ENCODE measurements around the gene SALL2. TPM values are rescaled to one million over a fixed set of nuclear protein-coding genes. Genes with fewer than 3 reads are reported as not detected.

The SALL2 gene
- total RNA-seq, 1 experiment from 2014 or later, result 1.5 TPM

DNA sequence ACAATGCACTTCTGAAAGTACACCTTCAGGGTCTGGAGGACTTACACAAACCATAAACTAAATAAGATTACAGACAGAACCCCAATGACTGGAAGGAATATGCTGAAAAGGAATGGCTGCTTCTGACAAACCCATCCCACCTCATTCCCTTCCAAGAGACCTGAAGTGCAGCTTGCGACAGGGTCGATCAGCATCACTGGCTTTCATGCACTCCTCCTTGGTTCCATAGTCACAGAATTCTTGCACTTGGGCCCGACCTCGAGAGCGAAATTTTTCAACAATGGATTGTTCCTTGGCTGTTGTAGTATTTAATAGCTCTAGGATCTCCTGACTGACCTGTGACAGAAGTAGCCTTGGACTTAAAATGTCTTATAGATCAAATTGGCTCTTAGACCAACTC lies 24.6 kb downstream of the SALL2 start:
- no peaks in the 10 kb centered on the region for H3K27me3 ChIP-seq (ENCODE audit: control insufficient read depth, insufficient read depth, low read length)
- in situ Hi-C loops (cut with HindIII; ENCODE audit: low pct_unique_long_range_greater_than_20kb, low sequenced_read_pairs), result no loop called here
- DNase-seq (ENCODE audit: low read depth, low spot score) (no peak), ATAC-seq (no peak)
- CTCF ChIA-PET, result no interaction called here
- peaks cover 23% of the 10 kb centered on the region for H3K36me3 ChIP-seq (ENCODE audit: control insufficient read depth, insufficient read depth, low read length)
- H3K4me1 ChIP-seq (ENCODE audit: control insufficient read depth, insufficient read depth, low read length), result no peaks in the 10 kb centered on the region
- intact Hi-C loops (cut with micrococcal nuclease; ENCODE audit: unreplicated experiment), result no loop called here
- BruUV-seq (replicated peaks), result no TSS peak
- TF ChIP-seq TCF7L2 (IDR thresholded peaks at IDR 0.05; ENCODE audit: low read depth, low read length), result no peak
- TF ChIP-seq, protein P1, sequence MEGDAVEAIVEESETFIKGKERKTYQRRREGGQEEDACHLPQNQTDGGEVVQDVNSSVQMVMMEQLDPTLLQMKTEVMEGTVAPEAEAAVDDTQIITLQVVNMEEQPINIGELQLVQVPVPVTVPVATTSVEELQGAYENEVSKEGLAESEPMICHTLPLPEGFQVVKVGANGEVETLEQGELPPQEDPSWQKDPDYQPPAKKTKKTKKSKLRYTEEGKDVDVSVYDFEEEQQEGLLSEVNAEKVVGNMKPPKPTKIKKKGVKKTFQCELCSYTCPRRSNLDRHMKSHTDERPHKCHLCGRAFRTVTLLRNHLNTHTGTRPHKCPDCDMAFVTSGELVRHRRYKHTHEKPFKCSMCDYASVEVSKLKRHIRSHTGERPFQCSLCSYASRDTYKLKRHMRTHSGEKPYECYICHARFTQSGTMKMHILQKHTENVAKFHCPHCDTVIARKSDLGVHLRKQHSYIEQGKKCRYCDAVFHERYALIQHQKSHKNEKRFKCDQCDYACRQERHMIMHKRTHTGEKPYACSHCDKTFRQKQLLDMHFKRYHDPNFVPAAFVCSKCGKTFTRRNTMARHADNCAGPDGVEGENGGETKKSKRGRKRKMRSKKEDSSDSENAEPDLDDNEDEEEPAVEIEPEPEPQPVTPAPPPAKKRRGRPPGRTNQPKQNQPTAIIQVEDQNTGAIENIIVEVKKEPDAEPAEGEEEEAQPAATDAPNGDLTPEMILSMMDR (IDR thresholded peaks at IDR 0.05), result no peak
- TF ChIP-seq, protein P2, sequence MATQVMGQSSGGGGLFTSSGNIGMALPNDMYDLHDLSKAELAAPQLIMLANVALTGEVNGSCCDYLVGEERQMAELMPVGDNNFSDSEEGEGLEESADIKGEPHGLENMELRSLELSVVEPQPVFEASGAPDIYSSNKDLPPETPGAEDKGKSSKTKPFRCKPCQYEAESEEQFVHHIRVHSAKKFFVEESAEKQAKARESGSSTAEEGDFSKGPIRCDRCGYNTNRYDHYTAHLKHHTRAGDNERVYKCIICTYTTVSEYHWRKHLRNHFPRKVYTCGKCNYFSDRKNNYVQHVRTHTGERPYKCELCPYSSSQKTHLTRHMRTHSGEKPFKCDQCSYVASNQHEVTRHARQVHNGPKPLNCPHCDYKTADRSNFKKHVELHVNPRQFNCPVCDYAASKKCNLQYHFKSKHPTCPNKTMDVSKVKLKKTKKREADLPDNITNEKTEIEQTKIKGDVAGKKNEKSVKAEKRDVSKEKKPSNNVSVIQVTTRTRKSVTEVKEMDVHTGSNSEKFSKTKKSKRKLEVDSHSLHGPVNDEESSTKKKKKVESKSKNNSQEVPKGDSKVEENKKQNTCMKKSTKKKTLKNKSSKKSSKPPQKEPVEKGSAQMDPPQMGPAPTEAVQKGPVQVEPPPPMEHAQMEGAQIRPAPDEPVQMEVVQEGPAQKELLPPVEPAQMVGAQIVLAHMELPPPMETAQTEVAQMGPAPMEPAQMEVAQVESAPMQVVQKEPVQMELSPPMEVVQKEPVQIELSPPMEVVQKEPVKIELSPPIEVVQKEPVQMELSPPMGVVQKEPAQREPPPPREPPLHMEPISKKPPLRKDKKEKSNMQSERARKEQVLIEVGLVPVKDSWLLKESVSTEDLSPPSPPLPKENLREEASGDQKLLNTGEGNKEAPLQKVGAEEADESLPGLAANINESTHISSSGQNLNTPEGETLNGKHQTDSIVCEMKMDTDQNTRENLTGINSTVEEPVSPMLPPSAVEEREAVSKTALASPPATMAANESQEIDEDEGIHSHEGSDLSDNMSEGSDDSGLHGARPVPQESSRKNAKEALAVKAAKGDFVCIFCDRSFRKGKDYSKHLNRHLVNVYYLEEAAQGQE (IDR thresholded peaks at IDR 0.05; ENCODE audit: insufficient read depth in 1 of 2, low read depth in 2 of 2, low read length in 1 of 2), result no peak
- no peak for TF ChIP-seq SIN3A (IDR thresholded peaks at IDR 0.05; ENCODE audit: borderline replicate concordance, insufficient read depth, low read depth, low read length)
- no peak for TF ChIP-seq POLR2AphosphoS5 (IDR thresholded peaks at IDR 0.05; ENCODE audit: low read depth, low read length)
- no peak overlapping the region for H3K4me3 ChIP-seq (ENCODE audit: low read depth in 2 of 2, low read length in 2 of 2)
- no peak overlapping the region for H3K27ac ChIP-seq (ENCODE audit: low read length)
- no peaks in the 10 kb centered on the region for H3K9me3 ChIP-seq (ENCODE audit: control insufficient read depth, insufficient read depth, low read depth, low read length)
- POLR2A ChIA-PET, result interaction anchor here (0.7 kb wide), 1 partner anchor 10 kb away, joined by 12 read pairs; no protein-coding TSS in a partner anchor

DNA sequence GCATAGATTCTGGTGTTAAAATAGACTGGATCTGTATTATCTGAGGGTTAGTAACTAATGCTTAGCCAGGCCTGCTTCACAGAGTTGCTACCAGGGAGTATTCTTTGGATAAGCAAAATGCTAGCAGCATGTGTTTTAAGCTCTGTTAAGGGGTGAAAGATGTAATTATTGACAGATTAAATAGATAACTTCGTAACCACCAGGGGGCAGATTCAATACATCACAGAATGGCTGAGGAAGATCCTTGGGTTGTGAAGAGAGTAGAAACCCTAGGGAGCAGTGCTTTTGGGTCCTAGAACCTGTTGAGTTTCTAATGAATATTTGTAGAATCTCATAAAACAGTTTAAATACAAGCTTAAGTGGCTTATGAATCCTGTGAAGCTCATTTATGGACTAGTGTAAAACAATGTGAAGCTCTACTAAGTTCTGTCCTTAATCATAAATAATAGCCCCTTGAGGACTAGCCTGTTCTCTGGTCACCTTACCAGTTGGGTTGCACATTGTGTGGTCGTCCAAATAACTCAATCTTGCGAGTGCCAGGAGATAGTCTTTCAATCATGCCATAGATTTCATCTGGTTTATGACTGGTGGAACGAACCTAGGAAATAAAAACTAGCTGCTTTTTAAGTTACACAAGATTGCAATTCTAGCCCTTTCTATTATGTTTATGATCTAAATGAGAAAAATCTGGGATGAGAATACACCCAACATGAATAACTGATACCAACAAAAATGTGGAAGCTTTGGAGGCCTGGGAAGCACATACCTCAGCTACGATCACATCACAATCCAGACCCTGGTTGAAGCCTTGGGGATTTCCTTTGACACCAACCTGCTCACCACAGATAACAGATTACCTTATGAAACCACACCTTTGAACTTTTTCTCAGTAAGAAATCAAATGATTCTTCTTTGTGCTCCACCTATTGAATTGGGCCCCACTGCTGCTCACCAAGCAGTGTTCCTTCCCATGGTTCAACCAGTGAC lies 27.3 kb downstream of the SALL2 start:
- ChIA-PET POLR2A (no interaction called here), CTCF (interaction anchor here (0.5 to 1.0 kb wide), 5 partner anchors 12 to 869 kb away, joined by 3 to 9 read pairs (median 4); partner anchors contain the start of gene METTL3)
- Histone ChIP-seq H3K4me3 (ENCODE audit: low read depth in 2 of 2, low read length in 2 of 2) (no peak overlapping the region), H3K27ac (ENCODE audit: low read length) (no peak overlapping the region), H3K9me3 (ENCODE audit: control insufficient read depth, insufficient read depth, low read depth, low read length) (no peaks in the 10 kb centered on the region), H3K36me3 (ENCODE audit: control insufficient read depth, insufficient read depth, low read length) (peaks cover 30% of the 10 kb centered on the region), H3K4me1 (ENCODE audit: control insufficient read depth, insufficient read depth, low read length) (no peaks in the 10 kb centered on the region), H3K27me3 (ENCODE audit: control insufficient read depth, insufficient read depth, low read length) (no peaks in the 10 kb centered on the region)
- TF ChIP-seq, protein P1 (IDR thresholded peaks at IDR 0.05), result peak; percentile 25; the same call in 1 of the 2 replicates
- TF ChIP-seq POLR2AphosphoS5 (IDR thresholded peaks at IDR 0.05; ENCODE audit: low read depth, low read length), result no peak
- intact Hi-C loops (cut with micrococcal nuclease; ENCODE audit: unreplicated experiment) (loop anchor here (5.0 kb wide), 1 partner anchor 53 kb away; no protein-coding TSS in a partner anchor), in situ Hi-C loops (cut with HindIII; ENCODE audit: low pct_unique_long_range_greater_than_20kb, low sequenced_read_pairs) (no loop called here)
- DNase-seq (ENCODE audit: low read depth, low spot score), result no peak
- BruUV-seq (replicated peaks), result TSS peak; percentile 20
- peak; percentile 61; the same call in 1 of the 2 replicates for ATAC-seq
